GM19324 (cell line): Measurements from ENCODE around the gene CEP135.
"Not testable (repeated sequence)": the region's sequence is repeated elsewhere in the genome, so short reads cannot be mapped to it uniquely, and the experiment has no call there.

ENCODE experiments used
- ATAC-seq: cut with Tn5 transposase; IDR thresholded peaks from one replicate; pipeline ENCODE4 v1.9.1; 2021; ENCODE audit warnings: mild to moderate bottlenecking, moderate library complexity; ENCODE audit not compliant: unreplicated experiment, low FRiP score

CEP135 gene

DNA sequence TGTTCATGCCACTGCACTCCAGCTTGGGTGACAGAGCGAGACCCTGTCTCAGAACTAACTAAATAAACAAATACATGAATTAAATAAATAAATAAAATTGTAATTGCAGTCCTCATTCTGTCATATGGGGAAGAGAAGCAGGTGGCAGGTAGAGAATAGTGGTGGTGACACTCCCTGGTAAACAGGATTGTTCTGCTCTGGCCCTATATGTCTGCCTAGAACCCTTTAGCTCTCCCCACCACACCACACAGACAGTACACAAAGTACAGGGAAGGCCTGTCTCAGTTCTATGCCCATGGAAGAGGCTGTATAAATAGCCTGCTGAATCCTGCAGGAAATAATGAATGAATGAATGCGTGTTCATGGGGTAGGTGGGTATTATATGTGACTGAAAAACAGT is 117.7 kb downstream of the CEP135 start:
- no peak for ATAC-seq

DNA sequence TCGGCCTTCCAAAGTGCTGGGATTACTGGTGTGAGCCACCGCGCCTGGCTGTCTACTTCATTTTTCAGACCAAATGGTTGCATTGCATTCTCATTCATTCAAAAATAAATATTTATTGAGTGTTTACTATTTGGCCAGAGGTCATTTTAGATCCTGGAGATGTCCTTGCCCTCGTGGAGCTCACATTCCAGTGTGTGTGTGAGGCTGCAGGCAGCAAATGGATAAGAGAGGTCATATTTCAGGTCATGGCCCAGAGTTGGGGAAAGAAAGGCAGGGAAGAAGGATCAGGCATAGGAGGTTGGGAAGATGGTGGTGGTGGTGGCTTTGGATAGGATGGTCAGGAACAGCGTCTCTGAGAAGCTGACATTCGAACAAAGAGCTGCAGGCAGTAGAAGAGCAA is 119.1 kb downstream of the CEP135 start:
- no peak for ATAC-seq

DNA sequence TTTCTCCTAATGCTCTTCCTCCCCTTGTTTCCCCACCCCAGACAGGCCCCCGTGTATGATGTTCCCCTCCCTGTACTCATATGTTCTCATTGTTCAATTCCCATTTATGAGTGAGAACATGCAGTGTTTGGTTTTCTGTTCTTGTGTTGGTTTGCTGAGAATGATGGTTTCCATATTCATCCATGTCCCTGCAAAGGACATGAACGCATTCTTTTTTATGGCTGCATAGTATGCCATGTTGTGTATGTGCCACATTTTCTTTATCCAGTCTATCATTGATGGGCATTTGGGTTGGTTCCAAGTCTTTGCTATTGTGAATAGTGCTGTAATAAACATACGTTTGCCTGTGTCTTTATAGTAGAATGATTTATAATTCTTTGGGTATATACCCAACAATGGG is 124.0 kb downstream of the CEP135 start:
- not testable (repeated sequence) for ATAC-seq

DNA sequence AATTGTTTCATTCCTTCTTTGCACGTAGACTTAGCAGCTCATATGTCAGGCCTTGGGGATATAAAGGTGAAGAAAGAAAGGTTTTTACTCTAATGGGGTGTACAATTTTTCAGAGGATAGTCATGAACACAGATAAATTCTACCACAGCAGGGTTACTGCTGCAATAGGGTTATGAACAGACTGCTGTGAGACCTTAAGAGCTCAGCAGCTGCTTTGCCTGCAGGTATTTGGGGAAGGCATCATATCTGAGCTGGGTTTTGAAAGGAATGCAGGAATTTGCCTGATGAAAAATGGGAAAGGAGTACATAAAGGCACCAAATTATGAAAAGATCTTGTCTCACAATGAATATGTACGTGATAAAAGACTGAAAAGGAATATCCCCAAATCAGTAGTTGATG is 128.9 kb downstream of the CEP135 start:
- no peak for ATAC-seq

DNA sequence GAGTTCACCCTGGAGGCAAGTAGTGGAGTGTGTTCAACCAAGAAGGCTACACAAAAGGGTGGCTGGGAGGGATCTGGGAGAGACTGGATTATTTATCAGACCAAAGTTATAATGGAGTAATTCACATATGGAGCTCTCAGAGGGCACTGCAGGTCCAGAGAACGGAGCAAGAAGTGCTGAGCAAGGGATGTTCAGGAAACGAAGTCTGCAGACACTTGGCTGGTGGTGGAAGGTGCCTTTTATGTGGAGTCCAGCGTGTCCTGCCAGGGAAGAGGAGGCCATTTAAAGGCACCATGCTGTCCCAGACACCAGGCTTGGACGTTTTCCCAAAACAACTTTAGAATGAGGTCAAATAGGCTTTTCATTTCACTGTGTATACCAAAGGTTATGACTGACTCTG is 130.1 kb downstream of the CEP135 start:
- no peak for ATAC-seq

DNA sequence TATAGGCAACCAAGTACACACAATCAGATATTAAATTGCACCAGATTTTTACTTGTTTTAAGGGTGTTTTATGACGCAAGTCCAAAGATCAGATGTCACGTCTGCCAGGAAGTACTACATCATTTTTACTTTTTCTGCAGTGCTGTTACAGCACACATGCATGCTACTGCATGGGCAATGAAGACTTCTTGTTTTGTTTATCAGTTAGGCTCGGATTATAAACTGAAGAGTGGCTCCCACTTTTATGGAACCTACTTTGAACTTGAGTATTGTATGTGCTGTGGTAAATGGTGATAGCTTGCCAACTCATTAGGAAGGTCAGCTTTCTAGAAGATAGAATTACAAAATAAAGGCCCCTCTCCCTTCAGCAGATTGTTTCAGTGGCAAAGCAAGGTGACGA is 131.6 kb downstream of the CEP135 start:
- no peak for ATAC-seq

DNA sequence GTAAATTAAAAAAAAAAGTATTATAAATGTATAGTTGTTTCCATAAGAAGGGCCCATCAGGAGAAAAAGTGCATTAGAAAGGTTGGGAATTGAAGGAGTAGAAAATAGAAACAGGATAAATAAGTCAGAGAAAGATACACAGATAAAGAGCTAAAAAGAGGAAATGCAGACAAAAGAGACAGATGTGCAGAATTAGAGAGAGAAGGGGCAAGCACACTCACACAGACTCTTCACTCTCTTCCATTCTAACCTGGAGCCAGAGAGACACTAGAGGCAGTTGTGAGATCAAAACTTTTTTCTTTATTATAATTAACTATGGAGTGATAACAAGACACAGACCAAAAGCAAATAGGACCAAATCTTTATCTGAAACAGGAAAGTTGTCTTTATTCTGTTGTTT is 134.1 kb downstream of the CEP135 start:
- ATAC-seq, result no peak
